ENCODE data around the gene POU6F2. TPM values are rescaled to one million over a fixed set of nuclear protein-coding genes. Genes with fewer than 3 reads are reported as not detected.

The POU6F2 gene
- total RNA-seq, 2 donors from 2014 or later, result 0.16 to 0.22 TPM

GRCh38 chr7:39017369-39017915 is 39.7 kb downstream of the POU6F2 start:
- ATAC-seq (replicated peaks), result no peak
- H3K27me3 Mint-ChIP-seq, result no peaks in the 10 kb centered on the region
- H3K4me3 Mint-ChIP-seq, result no peak overlapping the region
- peaks cover 2% of the 10 kb centered on the region for H3K9me3 Mint-ChIP-seq
- no peaks in the 10 kb centered on the region for H3K4me1 Mint-ChIP-seq
- H3K36me3 Mint-ChIP-seq (ENCODE audit: low read depth), result no peaks in the 10 kb centered on the region
- H3K27ac Mint-ChIP-seq, result no peak overlapping the region

- H3K4me1 Mint-ChIP-seq, result no peaks in the 10 kb centered on the region
- peaks cover 7% of the 10 kb centered on the region for H3K9me3 Mint-ChIP-seq
- ATAC-seq (replicated peaks), result no peak
- no peak overlapping the region for H3K4me3 Mint-ChIP-seq
- no peak overlapping the region for H3K27ac Mint-ChIP-seq
- H3K36me3 Mint-ChIP-seq (ENCODE audit: low read depth), result no peaks in the 10 kb centered on the region
- H3K27me3 Mint-ChIP-seq, result no peaks in the 10 kb centered on the region
Observed at GRCh38 chr7:39022796-39023195, 45.1 kb downstream of the POU6F2 start.

- no peaks in the 10 kb centered on the region for H3K4me1 Mint-ChIP-seq
- H3K27ac Mint-ChIP-seq, result no peak overlapping the region
- H3K36me3 Mint-ChIP-seq (ENCODE audit: low read depth), result no peaks in the 10 kb centered on the region
- H3K4me3 Mint-ChIP-seq, result no peak overlapping the region
- ATAC-seq (replicated peaks), result no peak
- peaks cover 4% of the 10 kb centered on the region for H3K9me3 Mint-ChIP-seq
- H3K27me3 Mint-ChIP-seq, result no peaks in the 10 kb centered on the region
Observed at GRCh38 chr7:39027491-39027890, 49.8 kb downstream of the POU6F2 start.

- Mint-ChIP-seq H3K9me3 (no peaks in the 10 kb centered on the region), H3K4me3 (no peak overlapping the region), H3K27ac (no peak overlapping the region), H3K4me1 (no peaks in the 10 kb centered on the region), H3K27me3 (peaks cover 16% of the 10 kb centered on the region), H3K36me3 (ENCODE audit: low read depth) (no peaks in the 10 kb centered on the region)
- no peak for ATAC-seq (replicated peaks)
Observed at GRCh38 chr7:39033885-39034624, 56.3 kb downstream of the POU6F2 start.

GRCh38 chr7:39035156-39035555 is 57.4 kb downstream of the POU6F2 start:
- Mint-ChIP-seq H3K4me1 (no peaks in the 10 kb centered on the region), H3K27ac (no peak overlapping the region), H3K9me3 (no peaks in the 10 kb centered on the region), H3K4me3 (no peak overlapping the region), H3K36me3 (ENCODE audit: low read depth) (no peaks in the 10 kb centered on the region), H3K27me3 (peaks cover 16% of the 10 kb centered on the region)
- no peak for ATAC-seq (replicated peaks)

GRCh38 chr7:39035903-39036302 is 58.2 kb downstream of the POU6F2 start:
- no peaks in the 10 kb centered on the region for H3K9me3 Mint-ChIP-seq

GRCh38 chr7:39042670-39043069 is 65.0 kb downstream of the POU6F2 start:
- Mint-ChIP-seq H3K27ac (no peak overlapping the region), H3K4me3 (no peak overlapping the region), H3K4me1 (no peaks in the 10 kb centered on the region), H3K9me3 (no peaks in the 10 kb centered on the region), H3K27me3 (peaks cover 8% of the 10 kb centered on the region), H3K36me3 (ENCODE audit: low read depth) (no peaks in the 10 kb centered on the region)
- ATAC-seq (replicated peaks), result no peak

More at GRCh38 chr7:39035903-39036302, 58.2 kb downstream of the POU6F2 start:
- peaks cover 16% of the 10 kb centered on the region for H3K27me3 Mint-ChIP-seq
- no peaks in the 10 kb centered on the region for H3K4me1 Mint-ChIP-seq
- ATAC-seq (replicated peaks), result no peak
- no peak overlapping the region for H3K27ac Mint-ChIP-seq
- H3K36me3 Mint-ChIP-seq (ENCODE audit: low read depth), result no peaks in the 10 kb centered on the region
- H3K4me3 Mint-ChIP-seq, result no peak overlapping the region

GRCh38 chr7:39043531-39043930 is 65.8 kb downstream of the POU6F2 start:
- Mint-ChIP-seq H3K36me3 (ENCODE audit: low read depth) (no peaks in the 10 kb centered on the region), H3K9me3 (no peaks in the 10 kb centered on the region), H3K27me3 (peaks cover 7% of the 10 kb centered on the region), H3K4me3 (no peak overlapping the region), H3K27ac (no peak overlapping the region), H3K4me1 (no peaks in the 10 kb centered on the region)
- no peak for ATAC-seq (replicated peaks)

- Mint-ChIP-seq H3K4me3 (no peak overlapping the region), H3K9me3 (no peaks in the 10 kb centered on the region), H3K4me1 (no peaks in the 10 kb centered on the region), H3K27ac (no peak overlapping the region), H3K36me3 (ENCODE audit: low read depth) (no peaks in the 10 kb centered on the region), H3K27me3 (peaks cover 4% of the 10 kb centered on the region)
- no peak for ATAC-seq (replicated peaks)
Observed at GRCh38 chr7:39044489-39044888, 66.8 kb downstream of the POU6F2 start.

GRCh38 chr7:39045231-39045630 is 67.5 kb downstream of the POU6F2 start:
- H3K27me3 Mint-ChIP-seq, result peaks cover 5% of the 10 kb centered on the region
- no peaks in the 10 kb centered on the region for H3K36me3 Mint-ChIP-seq (ENCODE audit: low read depth)
- no peak overlapping the region for H3K27ac Mint-ChIP-seq
- no peak overlapping the region for H3K4me3 Mint-ChIP-seq
- H3K9me3 Mint-ChIP-seq, result no peaks in the 10 kb centered on the region
- no peaks in the 10 kb centered on the region for H3K4me1 Mint-ChIP-seq
- ATAC-seq (replicated peaks), result no peak

- peaks cover 7% of the 10 kb centered on the region for H3K9me3 Mint-ChIP-seq
- H3K27me3 Mint-ChIP-seq, result peaks cover 19% of the 10 kb centered on the region
- no peak overlapping the region for H3K27ac Mint-ChIP-seq
- no peaks in the 10 kb centered on the region for H3K4me1 Mint-ChIP-seq
- ATAC-seq (replicated peaks), result no peak
- no peaks in the 10 kb centered on the region for H3K36me3 Mint-ChIP-seq (ENCODE audit: low read depth)
- no peak overlapping the region for H3K4me3 Mint-ChIP-seq
Observed at GRCh38 chr7:39051279-39051678, 73.6 kb downstream of the POU6F2 start.

GRCh38 chr7:39051707-39052106 is 74.0 kb downstream of the POU6F2 start:
- Mint-ChIP-seq H3K4me3 (no peak overlapping the region), H3K27ac (no peak overlapping the region), H3K4me1 (no peaks in the 10 kb centered on the region), H3K9me3 (peaks cover 7% of the 10 kb centered on the region), H3K36me3 (ENCODE audit: low read depth) (no peaks in the 10 kb centered on the region), H3K27me3 (peaks cover 19% of the 10 kb centered on the region)
- ATAC-seq (replicated peaks), result no peak

GRCh38 chr7:39054731-39055130 is 77.0 kb downstream of the POU6F2 start:
- ATAC-seq (replicated peaks), result no peak
- H3K4me1 Mint-ChIP-seq, result no peaks in the 10 kb centered on the region
- peaks cover 15% of the 10 kb centered on the region for H3K27me3 Mint-ChIP-seq
- H3K36me3 Mint-ChIP-seq (ENCODE audit: low read depth), result no peaks in the 10 kb centered on the region
- H3K9me3 Mint-ChIP-seq, result peaks cover 7% of the 10 kb centered on the region
- H3K4me3 Mint-ChIP-seq, result no peak overlapping the region
- no peak overlapping the region for H3K27ac Mint-ChIP-seq

- H3K9me3 Mint-ChIP-seq, result peaks cover 7% of the 10 kb centered on the region
- peaks cover 11% of the 10 kb centered on the region for H3K27me3 Mint-ChIP-seq
- H3K36me3 Mint-ChIP-seq (ENCODE audit: low read depth), result no peaks in the 10 kb centered on the region
- H3K4me1 Mint-ChIP-seq, result no peaks in the 10 kb centered on the region
- no peak for ATAC-seq (replicated peaks)
- H3K4me3 Mint-ChIP-seq, result no peak overlapping the region
- H3K27ac Mint-ChIP-seq, result no peak overlapping the region
Observed at GRCh38 chr7:39056153-39056552, 78.4 kb downstream of the POU6F2 start.

- Mint-ChIP-seq H3K27me3 (peaks cover 7% of the 10 kb centered on the region), H3K36me3 (ENCODE audit: low read depth) (no peaks in the 10 kb centered on the region), H3K27ac (no peak overlapping the region), H3K9me3 (no peaks in the 10 kb centered on the region), H3K4me3 (no peak overlapping the region), H3K4me1 (no peaks in the 10 kb centered on the region)
- ATAC-seq (replicated peaks), result no peak
Observed at GRCh38 chr7:39062811-39063210, 85.1 kb downstream of the POU6F2 start.
